Trophoblast cell (in vitro differentiated cells and primary cell): ENCODE data around the gene ZNF43.
A peak's percentile ranks its signal among the peaks of the same experiment; 100 is the strongest.
"Not testable (repeated sequence)": the region's sequence is repeated elsewhere in the genome, so short reads cannot be mapped to it uniquely, and the experiment has no call there.

ENCODE experiments used
- DNase-seq, 2 donors: peaks; one replicate each; pipeline ENCODE4 v3.0.0-alpha.2; 2016
- H2AFZ ChIP-seq: 2 replicates; pipeline ENCODE4 v1.6.1; 2013; ENCODE audit warnings: low read length, moderate library complexity, mild to moderate bottlenecking; ENCODE audit not compliant: insufficient read depth, poor library complexity
- H2AK5ac ChIP-seq: 2 replicates; pipeline ENCODE4 v1.6.1; 2013; ENCODE audit warnings: mild to moderate bottlenecking, low read length
- H2BK120ac ChIP-seq: 2 replicates; pipeline ENCODE4 v1.6.1; 2013; ENCODE audit warnings: low read length, mild to moderate bottlenecking, moderate library complexity; ENCODE audit not compliant: insufficient read depth, poor library complexity
- H2BK12ac ChIP-seq: 2 replicates; pipeline ENCODE4 v1.6.1; 2013; ENCODE audit warnings: mild to moderate bottlenecking, low read length, moderate library complexity
- H2BK5ac ChIP-seq: 2 replicates; pipeline ENCODE4 v1.6.1; 2013; ENCODE audit warnings: low read length, low read depth, moderate library complexity, mild to moderate bottlenecking; ENCODE audit not compliant: poor library complexity
- H3K14ac ChIP-seq: 2 replicates; pipeline ENCODE4 v1.6.1; 2013; ENCODE audit warnings: mild to moderate bottlenecking, low read length
- H3K18ac ChIP-seq: 2 replicates; pipeline ENCODE4 v1.6.1; 2013; ENCODE audit warnings: mild to moderate bottlenecking, low read length
- H3K23ac ChIP-seq: 2 replicates; pipeline ENCODE4 v1.6.1; 2013; ENCODE audit warnings: low read length
- H3K27ac ChIP-seq: 2 replicates; pipeline ENCODE4 v1.5.1; 2013; ENCODE audit warnings: low read depth, mild to moderate bottlenecking, inconsistent platforms, low read length, moderate library complexity
- H3K27me3 ChIP-seq: 2 replicates; pipeline ENCODE4 v1.6.1; 2013; ENCODE audit warnings: inconsistent platforms, mild to moderate bottlenecking, low read length, moderate library complexity; ENCODE audit not compliant: insufficient read depth
- H3K36me3 ChIP-seq, 2 experiments: 1 replicate in 1 of 2; 2 replicates in 1 of 2; pipeline ENCODE4 v1.6.1; 2013; ENCODE audit warnings: low read length in 2 of 2, mild to moderate bottlenecking in 2 of 2, moderate library complexity in 1 of 2; ENCODE audit not compliant: insufficient read depth in 2 of 2, control insufficient read depth in 1 of 2
- H3K4ac ChIP-seq: 2 replicates; pipeline ENCODE4 v1.6.1; 2013; ENCODE audit warnings: low read depth, mild to moderate bottlenecking, low read length, moderate library complexity
- H3K4me1 ChIP-seq, 2 experiments: 1 replicate in 1 of 2; 2 replicates in 1 of 2; pipeline ENCODE4 v1.6.1; 2013; ENCODE audit warnings: low read length in 2 of 2, mild to moderate bottlenecking in 2 of 2, moderate library complexity in 1 of 2; ENCODE audit not compliant: insufficient read depth in 2 of 2, control insufficient read depth in 1 of 2
- H3K4me2 ChIP-seq: 2 replicates; pipeline ENCODE4 v1.6.1; 2013; ENCODE audit warnings: inconsistent platforms, mild to moderate bottlenecking, low read length, moderate library complexity
- H3K4me3 ChIP-seq: 2 replicates; pipeline ENCODE4 v1.5.1; 2013; ENCODE audit warnings: mild to moderate bottlenecking, low read depth, low read length, inconsistent platforms
- H3K79me1 ChIP-seq: one replicate; pipeline ENCODE4 v1.6.1; 2013; ENCODE audit warnings: low read length
- H3K79me2 ChIP-seq: 2 replicates; pipeline ENCODE4 v1.6.1; 2013; ENCODE audit warnings: low read length, mild to moderate bottlenecking; ENCODE audit not compliant: control insufficient read depth, insufficient read depth, poor library complexity
- H3K9ac ChIP-seq: 2 replicates; pipeline ENCODE4 v1.6.1; 2013; ENCODE audit warnings: mild to moderate bottlenecking, low read length
- H3K9me3 ChIP-seq: 2 replicates; pipeline ENCODE4 v1.6.1; 2013; ENCODE audit warnings: low read depth, mild to moderate bottlenecking, control low read depth, inconsistent platforms, low read length; ENCODE audit not compliant: insufficient read depth
- H4K12ac ChIP-seq: 2 replicates; pipeline ENCODE4 v1.6.1; 2013; ENCODE audit warnings: low read depth, mild to moderate bottlenecking, low read length, moderate library complexity
- H4K8ac ChIP-seq: 2 replicates; pipeline ENCODE4 v1.6.1; 2013; ENCODE audit warnings: low read depth, mild to moderate bottlenecking, low read length, moderate library complexity
- H4K91ac ChIP-seq: one replicate; pipeline ENCODE4 v1.6.1; 2013; ENCODE audit warnings: low read depth, mild to moderate bottlenecking, low read length, moderate library complexity
- WGBS: extraction: QIAGEN DNeasy Blood & Tissue Kit; methylation state at CpG from one replicate; pipeline ENCODE4 v1.1.7; 2013; ENCODE audit warnings: missing lambda C conversion rate; ENCODE audit not compliant: insufficient read length, insufficient coverage; ENCODE audit errors: extremely low coverage; 5-methylcytosine and 5-hydroxymethylcytosine counted together

The ZNF43 gene

DNA sequence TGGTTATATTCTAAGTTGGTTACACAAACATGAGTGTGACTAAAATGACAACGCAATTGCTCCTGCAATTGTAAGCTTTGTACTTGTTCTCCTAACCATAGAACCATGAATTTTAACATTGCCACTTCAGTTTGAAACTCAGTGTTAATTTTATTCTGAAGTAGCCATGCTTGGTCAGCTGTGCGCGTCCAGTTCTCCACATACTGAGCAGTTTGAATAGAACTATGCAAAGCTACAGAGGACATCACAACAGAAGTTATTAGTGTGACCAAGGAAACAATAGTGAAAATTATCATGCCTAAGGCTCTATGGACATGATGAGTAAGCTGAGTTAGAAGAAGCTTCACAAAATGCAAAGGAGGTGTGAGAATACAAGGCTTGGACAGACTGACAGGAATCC lies 49.0 kb downstream of the ZNF43 start:
- Histone ChIP-seq H3K4me2 (no peak overlapping the region), H2AFZ (no peak overlapping the region), H3K27ac (no peak overlapping the region), H2BK5ac (no peak overlapping the region), H3K27me3 (no peaks in the 10 kb centered on the region), H3K18ac (no peak overlapping the region), H3K79me1 (no peaks in the 10 kb centered on the region), H4K12ac (no peak overlapping the region), H3K14ac (no peak overlapping the region), H3K23ac (no peak overlapping the region), H3K9me3 (peaks cover 4% of the 10 kb centered on the region), H3K4ac (no peak overlapping the region), H4K91ac (no peak overlapping the region), H3K79me2 (no peaks in the 10 kb centered on the region), H2AK5ac (no peak overlapping the region), H3K4me1 (no peaks in the 10 kb centered on the region), H3K36me3 (no peaks in the 10 kb centered on the region), H4K8ac (no peak overlapping the region), H2BK12ac (no peak overlapping the region), H3K9ac (no peak overlapping the region), H3K4me3 (no peak overlapping the region), H2BK120ac (no peak overlapping the region)
- no CpG with 5 or more reads among the region's 3 CpGs for WGBS
- DNase-seq = no peak

GRCh38 chr19:21775792-21776191 lies 60.2 kb downstream of the ZNF43 start:
- H2BK120ac ChIP-seq, H3K4me2 ChIP-seq, H3K79me1 ChIP-seq, H3K18ac ChIP-seq, H3K23ac ChIP-seq, DNase-seq, H3K27me3 ChIP-seq, H2AK5ac ChIP-seq, H3K27ac ChIP-seq, H4K8ac ChIP-seq, H3K4ac ChIP-seq, H4K91ac ChIP-seq, H3K4me1 ChIP-seq, H3K36me3 ChIP-seq, H4K12ac ChIP-seq, H2BK12ac ChIP-seq, H3K9ac ChIP-seq, H3K9me3 ChIP-seq, H3K4me3 ChIP-seq, H2AFZ ChIP-seq, H3K79me2 ChIP-seq, H3K14ac ChIP-seq, H2BK5ac ChIP-seq: not testable (repeated sequence)
- no CpG with 5 or more reads among the region's 30 CpGs for WGBS

- peak; percentile 93 to 97 for DNase-seq
- H3K36me3 ChIP-seq = peaks cover 9 to 11% of the 10 kb centered on the region in 2 experiments
- peak within 1 kb of the TSS; percentile 73 for H2AFZ ChIP-seq
- H2BK12ac ChIP-seq = no peak within 1 kb of the TSS
- peak within 1 kb of the TSS; percentile 90 for H3K4ac ChIP-seq
- H3K9ac ChIP-seq = peak within 1 kb of the TSS; percentile 70
- WGBS = no CpG with 5 or more reads among the region's 35 CpGs
- H3K4me2 ChIP-seq = peak within 1 kb of the TSS; percentile 80
- H3K9me3 ChIP-seq = no peaks in the 10 kb centered on the region
- H2BK120ac ChIP-seq = peak within 1 kb of the TSS; percentile 78
- no peaks in the 10 kb centered on the region for H3K27me3 ChIP-seq
- H3K79me1 ChIP-seq = peaks cover 6% of the 10 kb centered on the region
- H3K23ac ChIP-seq = no peak within 1 kb of the TSS
- peaks cover 9% of the 10 kb centered on the region for H3K79me2 ChIP-seq
- H3K4me3 ChIP-seq = peak within 1 kb of the TSS; percentile 79
- H4K8ac ChIP-seq = peak within 1 kb of the TSS; percentile 96
- H3K4me1 ChIP-seq = peaks cover 2 to 6% of the 10 kb centered on the region in 2 experiments
- peak within 1 kb of the TSS; percentile 76 for H2BK5ac ChIP-seq
- H4K12ac ChIP-seq = peak within 1 kb of the TSS; percentile 52
- H3K27ac ChIP-seq = peak within 1 kb of the TSS; percentile 71
- peak within 1 kb of the TSS; percentile 84 for H4K91ac ChIP-seq
- peak within 1 kb of the TSS; percentile 87 for H3K18ac ChIP-seq
- H3K14ac ChIP-seq = peak within 1 kb of the TSS; percentile 99
- H2AK5ac ChIP-seq = peak within 1 kb of the TSS; percentile 82
Observed at GRCh38 chr19:21767065-21767800, 68.7 kb downstream of the ZNF43 start, which contains the start of gene ZNF100. Gene ZNF100 (minus strand): TSS chr19:21767579. CDS start chr19:21767429, 150 bp downstream.

- H3K36me3 ChIP-seq = peaks cover 13 to 14% of the 10 kb centered on the region in 2 experiments
Observed at GRCh38 chr19:21766705-21767064, 69.3 kb downstream of the ZNF43 start.

More at GRCh38 chr19:21766705-21767064, 69.3 kb downstream of the ZNF43 start:
- H3K23ac ChIP-seq, H4K12ac ChIP-seq, H3K18ac ChIP-seq, H2AK5ac ChIP-seq, H3K9me3 ChIP-seq, H3K79me1 ChIP-seq, H3K27me3 ChIP-seq, H3K27ac ChIP-seq, H4K91ac ChIP-seq, DNase-seq, H3K79me2 ChIP-seq, H2BK12ac ChIP-seq, H3K4me1 ChIP-seq: not testable (repeated sequence)
- H3K4me2 ChIP-seq = peak overlapping the region; percentile 80
- peak overlapping the region; percentile 79 for H3K4me3 ChIP-seq
- H3K14ac ChIP-seq = peak overlapping the region; percentile 99
- H4K8ac ChIP-seq = peak overlapping the region; percentile 96
- H2AFZ ChIP-seq = peak overlapping the region; percentile 73
- H3K9ac ChIP-seq = peak overlapping the region; percentile 70
- H2BK120ac ChIP-seq = peak overlapping the region; percentile 78
- H2BK5ac ChIP-seq = peak overlapping the region; percentile 19
- WGBS = no CpG with 5 or more reads among the region's 19 CpGs
- H3K4ac ChIP-seq = peak overlapping the region; percentile 90
